ENCODE results near the gene MAS1.
"Not testable (repeated sequence)": the region's sequence is repeated elsewhere in the genome, so short reads cannot be mapped to it uniquely, and the experiment has no call there.

MAS1 gene

GRCh38 chr6:159890792-159891191 is at the start of gene MAS1:
Gene MAS1 (plus strand): TSS chr6:159890988. CDS start chr6:159906956, 15,968 bp downstream.
- no peak for DNase-seq

- DNase-seq, result no peak
Observed at GRCh38 chr6:159842035-159842434, 48.8 kb upstream of the MAS1 start.

- DNase-seq, result no peak
Observed at GRCh38 chr6:159844737-159845645, 45.8 kb upstream of the MAS1 start.

- not testable (repeated sequence) for DNase-seq
Observed at GRCh38 chr6:159848552-159848951, 42.2 kb upstream of the MAS1 start.

- not testable (repeated sequence) for DNase-seq
Observed at GRCh38 chr6:159849851-159850250, 40.9 kb upstream of the MAS1 start.

GRCh38 chr6:159852877-159853276 is 37.9 kb upstream of the MAS1 start:
- DNase-seq, result peak; percentile 14

DNA sequence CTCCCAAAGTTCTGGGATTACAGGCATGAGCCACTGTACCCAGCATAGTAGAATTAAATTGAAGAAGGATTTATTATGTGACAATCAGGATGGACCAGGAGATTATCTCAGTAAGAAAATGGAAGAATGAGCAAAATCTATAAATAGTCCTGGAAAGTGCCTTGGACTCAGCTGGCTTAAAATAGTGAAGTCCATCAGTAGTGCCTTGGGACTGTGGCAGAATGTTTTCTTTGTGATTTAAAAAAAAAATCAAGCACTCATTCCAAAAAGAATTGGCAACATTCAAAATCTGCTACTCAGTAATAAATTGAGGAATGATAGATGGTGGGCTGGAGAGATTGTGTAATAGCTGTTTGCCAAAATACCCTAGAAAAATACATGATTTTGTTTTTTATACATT is 37.0 kb upstream of the MAS1 start:
- no peak for DNase-seq

GRCh38 chr6:159854959-159855358 is 35.8 kb upstream of the MAS1 start:
- no peak for DNase-seq

- DNase-seq, result no peak
Observed at GRCh38 chr6:159858259-159858658, 32.5 kb upstream of the MAS1 start.

DNA sequence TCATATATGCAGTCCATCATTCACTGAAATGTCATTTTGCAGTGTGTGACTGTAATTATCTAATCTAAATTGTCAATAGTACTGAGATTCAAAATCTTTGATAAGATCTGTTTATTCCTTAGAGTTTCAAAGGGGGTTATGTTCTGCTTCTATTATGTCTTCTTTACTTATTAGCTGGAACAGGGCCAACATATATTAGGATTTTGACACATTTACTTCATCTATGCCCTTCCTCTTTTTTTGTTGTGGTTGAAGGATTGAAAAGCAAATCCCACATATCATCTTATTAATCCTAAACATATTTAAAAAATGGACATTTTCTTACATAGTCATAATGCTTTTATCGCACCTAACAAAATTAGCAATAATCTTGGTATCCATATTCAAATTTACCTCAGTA is 30.3 kb upstream of the MAS1 start:
- no peak for DNase-seq

DNA sequence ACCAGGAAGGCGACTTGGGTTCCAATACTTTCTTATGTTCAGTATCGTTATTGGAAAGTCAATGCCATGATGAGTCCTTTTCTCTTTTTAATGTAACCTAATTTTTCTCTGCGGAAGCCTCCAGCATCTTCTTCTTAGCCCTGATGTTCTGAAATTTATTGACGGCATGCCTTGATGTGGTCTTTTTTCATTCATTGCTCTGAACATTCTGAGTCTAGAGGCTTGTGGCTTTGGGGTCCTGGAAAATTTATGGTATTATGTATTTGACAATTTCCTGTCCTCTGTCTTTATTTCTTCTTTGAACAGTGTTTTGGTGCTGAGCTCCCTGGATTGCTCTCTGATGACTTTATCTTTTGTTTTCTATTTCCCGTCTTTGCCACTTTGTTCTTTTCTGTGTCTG is 28.7 kb upstream of the MAS1 start:
- DNase-seq, result no peak

- peak; percentile 75 for DNase-seq
Observed at GRCh38 chr6:159863341-159863740, 27.4 kb upstream of the MAS1 start.

- no peak for DNase-seq
Observed at GRCh38 chr6:159865226-159865920, 25.4 kb upstream of the MAS1 start.

DNA sequence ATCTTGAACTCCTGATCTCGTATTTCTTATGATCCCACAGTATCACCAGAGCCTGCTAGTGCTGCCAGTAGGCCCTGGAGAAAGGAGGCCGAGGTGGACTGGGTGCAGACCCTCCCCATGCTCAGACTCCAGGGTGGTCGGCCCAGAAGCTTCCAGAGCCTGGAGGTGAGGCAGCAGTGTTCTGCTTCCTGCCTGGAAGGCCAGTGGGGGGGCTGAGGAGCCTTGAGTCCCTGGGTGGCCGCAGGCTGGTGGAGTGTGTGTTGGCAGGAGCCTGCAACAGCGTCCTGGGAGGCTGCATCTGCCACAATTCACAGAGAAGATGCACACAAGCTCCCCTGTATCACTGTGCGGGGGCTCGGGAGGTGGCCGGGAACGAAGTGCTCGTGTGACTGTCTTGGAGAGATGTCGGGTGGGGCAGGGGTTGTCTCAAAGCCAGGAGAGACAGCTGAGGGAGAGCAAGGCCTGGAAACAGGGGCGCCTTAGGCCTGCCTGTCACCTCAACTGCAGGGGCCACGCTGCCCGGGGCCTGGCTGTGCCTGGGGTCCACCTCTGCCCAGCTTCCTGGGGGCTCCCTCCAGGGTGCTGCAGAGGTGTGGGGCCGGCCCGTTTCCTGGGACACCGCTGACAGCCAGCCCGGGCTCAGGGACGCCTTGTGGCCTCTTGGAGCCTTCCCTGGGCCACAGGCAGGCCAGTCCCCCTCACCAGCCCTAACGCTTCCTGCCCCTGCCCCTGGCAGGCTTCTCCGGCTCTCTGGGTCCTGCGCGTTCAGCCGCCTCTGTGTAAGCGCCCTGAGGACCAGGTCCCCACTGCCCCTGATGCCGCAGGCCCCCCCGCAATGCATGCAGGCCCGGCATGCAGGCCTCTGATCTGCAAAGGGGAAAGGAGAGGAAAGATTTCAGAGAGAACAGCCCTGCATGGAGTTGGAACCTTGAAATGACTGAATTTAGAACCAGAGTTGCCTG is 24.2 kb upstream of the MAS1 start:
- no peak for DNase-seq

DNA sequence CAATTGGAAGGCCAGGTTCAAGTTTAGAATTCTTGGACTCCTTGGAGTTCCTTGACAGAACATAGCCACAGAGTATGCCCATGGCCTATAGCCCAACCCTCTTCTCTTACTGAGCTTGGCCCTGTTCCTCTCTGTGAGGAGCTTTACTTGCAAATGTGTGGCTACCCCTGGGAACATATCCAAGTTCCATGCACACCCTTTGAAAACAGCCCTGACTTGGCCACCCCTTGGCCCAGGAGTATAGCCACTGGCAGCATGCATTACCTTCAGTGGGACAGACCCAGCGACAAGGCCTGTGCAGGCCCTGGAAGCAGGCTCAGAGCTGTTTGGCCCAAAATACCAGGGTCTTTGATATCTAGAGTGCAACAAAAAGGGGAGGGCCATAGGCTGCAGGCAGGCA is 19.5 kb upstream of the MAS1 start:
- no peak for DNase-seq

- peak; percentile 15 for DNase-seq
Observed at GRCh38 chr6:159871906-159872305, 18.9 kb upstream of the MAS1 start.

GRCh38 chr6:159874435-159874834 is 16.4 kb upstream of the MAS1 start:
- DNase-seq, result peak; percentile 8

DNA sequence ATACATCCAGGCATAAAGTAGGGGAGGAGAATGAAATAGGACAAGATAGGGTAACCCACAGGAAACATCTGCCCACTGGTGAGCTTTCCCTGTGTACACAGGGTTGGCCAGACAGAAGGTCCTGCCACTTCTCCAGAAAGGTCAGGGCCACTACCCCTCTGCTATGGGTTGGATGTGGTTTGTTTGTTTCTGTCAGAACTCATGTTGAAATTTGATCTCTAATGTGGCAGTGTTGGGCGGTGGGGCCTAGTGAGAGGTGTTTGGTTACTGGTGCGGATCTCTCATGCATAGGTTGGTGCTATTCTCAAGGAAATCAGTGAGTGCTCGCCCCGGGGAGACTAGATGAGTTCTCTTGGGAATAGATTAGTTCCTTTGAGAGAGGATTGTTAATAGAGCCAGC is 15.6 kb upstream of the MAS1 start:
- DNase-seq, result no peak

- DNase-seq, result no peak
Observed at GRCh38 chr6:159876242-159876641, 14.5 kb upstream of the MAS1 start.

GRCh38 chr6:159877256-159877808 is 13.5 kb upstream of the MAS1 start:
- no peak for DNase-seq

GRCh38 chr6:159878341-159878740 is 12.4 kb upstream of the MAS1 start:
- no peak for DNase-seq

GRCh38 chr6:159879856-159880255 is 10.9 kb upstream of the MAS1 start:
- DNase-seq, result no peak
